H1 (cell line): Measurements from ENCODE around the gene VPS37C. TPM values are rescaled to one million over a fixed set of nuclear protein-coding genes. Genes with fewer than 3 reads are reported as not detected.

Experiments
- CTCF ChIA-PET: fragments of 300-600 bp; sonication (Branson Sonifier 250); formaldehyde crosslinking; loops from one replicate; lab custom pipeline; 2021; ENCODE audit not compliant: partially characterized antibody; lab: Charles Lee
- POLR2A ChIA-PET: fragments of 300-600 bp; sonication (Branson Sonifier 250); formaldehyde crosslinking; loops from one replicate; lab custom pipeline; 2021; ENCODE audit warnings: inconsistent platforms; ENCODE audit not compliant: partially characterized antibody; lab: Charles Lee
- DNase-seq, 2 experiments: peaks; one replicate each; pipeline versions ENCODE4 v3.0.0 to v3.0.0-alpha.2; 2010 to 2022; ENCODE audit warnings: low spot score in 2 of 2, low read depth in 1 of 2, mixed read lengths in 1 of 2
- FAIRE-seq: peaks from 2 replicates; lab custom pipeline; 2011; peaks lifted over from hg19 to GRCh38; lab: Jason Lieb, UNC
- H2AFZ ChIP-seq: 2 replicates; pipeline ENCODE4 v1.8.1; 2012; ENCODE audit warnings: low read length, inconsistent platforms
- H2AK5ac ChIP-seq: 2 replicates; pipeline ENCODE4 v1.6.1; 2013; ENCODE audit warnings: low read depth, low read length
- H2BK120ac ChIP-seq: replicated peaks from 2 replicates; pipeline ENCODE3; 2013; ENCODE audit warnings: low read depth, low read length, inconsistent platforms
- H2BK12ac ChIP-seq: 2 replicates; pipeline ENCODE4 v1.6.1; 2013; ENCODE audit warnings: low read depth, low read length
- H2BK15ac ChIP-seq: 2 replicates; pipeline ENCODE4 v1.6.1; 2013; ENCODE audit warnings: low read length
- H2BK20ac ChIP-seq: 2 replicates; pipeline ENCODE4 v1.6.1; 2013; ENCODE audit warnings: low read length
- H2BK5ac ChIP-seq: 2 replicates; pipeline ENCODE4 v1.6.1; 2013; ENCODE audit warnings: low read depth, low read length
- H3K14ac ChIP-seq: 2 replicates; pipeline ENCODE4 v1.6.1; 2013; ENCODE audit warnings: inconsistent platforms; ENCODE audit not compliant: insufficient read length
- H3K18ac ChIP-seq: 2 replicates; pipeline ENCODE4 v1.6.1; 2013; ENCODE audit warnings: low read length; ENCODE audit errors: extremely low read depth
- H3K23ac ChIP-seq: 2 replicates; pipeline ENCODE4 v1.6.1; 2013; ENCODE audit warnings: inconsistent platforms; ENCODE audit not compliant: insufficient read length
- H3K23me2 ChIP-seq: 2 replicates; pipeline ENCODE4 v1.6.1; 2013; ENCODE audit warnings: low read depth, low read length
- H3K27ac ChIP-seq: 2 replicates; pipeline ENCODE4 v1.6.1; 2011; ENCODE audit warnings: low read depth, low read length, inconsistent platforms
- H3K27me3 ChIP-seq, 4 experiments: replicated peaks in 1 of 4; 1 replicate in 1 of 4; 2 replicates in 3 of 4; pipeline versions ENCODE4 v1.6.1 to v1.8.1; 2011 to 2013; ENCODE audit warnings: low read length in 3 of 4, mild to moderate bottlenecking in 3 of 4, inconsistent platforms in 2 of 4, mixed read lengths in 2 of 4, moderate library complexity in 1 of 4; ENCODE audit not compliant: control insufficient read depth in 3 of 4, insufficient read depth in 3 of 4; ENCODE audit errors: extremely low read depth in 1 of 4
- H3K36me3 ChIP-seq, 4 experiments: 2 replicates each; pipeline versions ENCODE4 v1.6.1 to v1.8.1; 2011 to 2013; ENCODE audit warnings: mild to moderate bottlenecking in 4 of 4, low read length in 3 of 4, moderate library complexity in 2 of 4, control low read depth in 1 of 4, inconsistent platforms in 1 of 4; ENCODE audit not compliant: insufficient read depth in 4 of 4, control insufficient read depth in 2 of 4
- H3K4ac ChIP-seq: replicated peaks from 2 replicates; pipeline ENCODE3; 2013; ENCODE audit warnings: low read length, low read depth, mixed read lengths, inconsistent platforms; ENCODE audit not compliant: insufficient read length
- H3K4me1 ChIP-seq, 4 experiments: replicated peaks in 1 of 4; 1 replicate in 1 of 4; 2 replicates in 3 of 4; pipeline versions ENCODE4 v1.6.1 to v1.8.1; 2011 to 2013; ENCODE audit warnings: low read length in 3 of 4, inconsistent platforms in 2 of 4, mixed read lengths in 1 of 4; ENCODE audit not compliant: insufficient read depth in 4 of 4, control insufficient read depth in 3 of 4
- H3K4me2 ChIP-seq, 2 experiments: 2 replicates each; pipeline versions ENCODE4 v1.6.1 to v1.8.1; 2011 to 2013; ENCODE audit warnings: low read depth in 2 of 2, low read length in 2 of 2, control low read depth in 1 of 2, inconsistent platforms in 1 of 2, mild to moderate bottlenecking in 1 of 2; ENCODE audit not compliant: insufficient read depth in 1 of 2
- H3K4me3 ChIP-seq, 4 experiments: fragments of 200-600, 300-600 bp in 1 of 4; sonication (generic), shearing (Covaris generic), sonication (Bioruptor Twin) in 1 of 4; 2 replicates each; pipeline versions ENCODE4 v1.5.1 to v1.8.1; 2011 to 2016; ENCODE audit warnings: low read length in 4 of 4, low read depth in 3 of 4, control low read depth in 2 of 4, inconsistent platforms in 2 of 4, mild to moderate bottlenecking in 2 of 4, mixed read lengths in 1 of 4, moderate library complexity in 1 of 4; ENCODE audit not compliant: insufficient read depth in 2 of 4; ENCODE audit errors: extremely low read depth in 1 of 4
- H3K56ac ChIP-seq: replicated peaks from 2 replicates; pipeline ENCODE3; 2013; ENCODE audit warnings: low read depth, mild to moderate bottlenecking, mixed read lengths, low read length, inconsistent platforms; ENCODE audit not compliant: insufficient read length
- H3K79me1 ChIP-seq: 2 replicates; pipeline ENCODE4 v1.6.1; 2013; ENCODE audit warnings: low read depth, low read length, control low read depth
- H3K79me2 ChIP-seq, 2 experiments: 2 replicates each; pipeline versions ENCODE4 v1.6.1 to v1.8.1; 2012 to 2013; ENCODE audit warnings: low read length in 2 of 2, mild to moderate bottlenecking in 2 of 2, inconsistent platforms in 1 of 2; ENCODE audit not compliant: insufficient read depth in 2 of 2, control insufficient read depth in 1 of 2
- H3K9ac ChIP-seq, 4 experiments: replicated peaks in 1 of 4; 1 replicate in 1 of 4; 2 replicates in 3 of 4; pipeline versions ENCODE4 v1.6.1 to v1.8.1; 2011 to 2013; ENCODE audit warnings: low read depth in 3 of 4, low read length in 3 of 4, control low read depth in 2 of 4, mild to moderate bottlenecking in 2 of 4, moderate library complexity in 2 of 4, inconsistent platforms in 1 of 4; ENCODE audit errors: extremely low read depth in 1 of 4
- H3K9me3 ChIP-seq, 2 experiments: 2 replicates each; pipeline versions ENCODE4 v1.6.1 to v1.8.1; 2012 to 2013; ENCODE audit warnings: mild to moderate bottlenecking in 2 of 2, moderate library complexity in 2 of 2, control low read depth in 1 of 2, inconsistent platforms in 1 of 2, low read depth in 1 of 2, low read length in 1 of 2, mixed read lengths in 1 of 2; ENCODE audit not compliant: insufficient read depth in 2 of 2
- H4K20me1 ChIP-seq, 2 experiments: replicated peaks in 1 of 2; 2 replicates each; pipeline versions ENCODE3 to v1.8.1; 2011 to 2013; ENCODE audit warnings: inconsistent platforms in 2 of 2, low read length in 2 of 2, mild to moderate bottlenecking in 1 of 2; ENCODE audit not compliant: insufficient read depth in 2 of 2, control insufficient read depth in 1 of 2
- H4K5ac ChIP-seq: 2 replicates; pipeline ENCODE4 v1.6.1; 2013; ENCODE audit warnings: low read length, low read depth, mixed read lengths, inconsistent platforms; ENCODE audit not compliant: insufficient read length
- H4K8ac ChIP-seq: 2 replicates; pipeline ENCODE4 v1.8.0; 2013; ENCODE audit warnings: mild to moderate bottlenecking, moderate library complexity, low read length, inconsistent platforms; ENCODE audit not compliant: insufficient read depth; ENCODE audit errors: extremely low read depth
- H4K91ac ChIP-seq: replicated peaks from 2 replicates; pipeline ENCODE3; 2013; ENCODE audit warnings: low read length, mixed read lengths, inconsistent platforms; ENCODE audit not compliant: insufficient read length
- JUN ChIP-seq: IDR thresholded peaks from 2 replicates; pipeline ENCODE4 v1.6.1; 2011; ENCODE audit warnings: low read depth, mild to moderate bottlenecking, improper control_type of control experiment, low read length
- MAFK ChIP-seq: IDR thresholded peaks from 2 replicates; pipeline ENCODE4 v1.6.1; 2012; ENCODE audit warnings: low read depth, mild to moderate bottlenecking, improper control_type of control experiment, low read length
- NRF1 ChIP-seq: IDR thresholded peaks from 2 replicates; pipeline ENCODE4 v1.6.1; 2011; ENCODE audit warnings: mild to moderate bottlenecking, low read depth, low read length, improper control_type of control experiment
- WGBS, 2 experiments: shearing (Covaris generic) in 1 of 2; methylation state at CpG; one replicate each; pipeline versions ENCODE4 v1.1.6 to v1.1.7; 2013 to 2015; ENCODE audit warnings: low lambda C conversion rate in 2 of 2, mixed read lengths in 2 of 2, inconsistent platforms in 1 of 2, low coverage in 1 of 2, missing lambda C conversion rate in 1 of 2; ENCODE audit not compliant: insufficient replicate concordance in 2 of 2, insufficient coverage in 1 of 2, insufficient read length in 1 of 2; ENCODE audit errors: extremely low coverage in 1 of 2, missing lambda C conversion rate in 1 of 2; 5-methylcytosine and 5-hydroxymethylcytosine counted together
- polyA plus RNA-seq, 7 experiments: library from polyadenylated mRNA; depleted of rRNA in 3 of 7; stranded (reverse) in 5 of 7; unstranded in 2 of 7; fragments of >200 nt in 5 of 7; fragments of 200-250 nt in 2 of 7; gene quantifications; 1 replicate in 5 of 7; 2 replicates in 1 of 7; 4 replicates in 1 of 7; pipeline versions ENCODE4 v1.2.1 to v1.2.3, GENCODE V29; 2011 to 2013; ENCODE audit warnings: missing spikeins in 2 of 7, mixed read lengths in 2 of 7
- total RNA-seq: library from RNA; stranded (reverse); fragmentation: NEBNext Ultra II Directional; extraction: Animal tissue kit (Norgen Biotek cat#: 25700); gene quantifications from 2 replicates; pipeline ENCODE4 v1.2.1, GENCODE V29; 2021
- TF ChIP-seq, protein P1 (sequence below), 3 experiments: IDR thresholded peaks; 1 replicate in 2 of 3; 2 replicates in 1 of 3; pipeline versions ENCODE4 v1.5.1 to v1.6.1; 2011; ENCODE audit warnings: low read length in 3 of 3, mild to moderate bottlenecking in 3 of 3, inconsistent platforms in 2 of 3, low read depth in 1 of 3, moderate library complexity in 1 of 3; ENCODE audit not compliant: insufficient read depth in 1 of 3; ENCODE audit errors: control extremely low read depth in 1 of 3

Gene VPS37C
- total and polyA plus RNA-seq, 2 of the 8 experiments (the other 6 are each of a cell fraction or from before 2014, with no cell fraction given) = 12.9 to 21.0 TPM

DNA sequence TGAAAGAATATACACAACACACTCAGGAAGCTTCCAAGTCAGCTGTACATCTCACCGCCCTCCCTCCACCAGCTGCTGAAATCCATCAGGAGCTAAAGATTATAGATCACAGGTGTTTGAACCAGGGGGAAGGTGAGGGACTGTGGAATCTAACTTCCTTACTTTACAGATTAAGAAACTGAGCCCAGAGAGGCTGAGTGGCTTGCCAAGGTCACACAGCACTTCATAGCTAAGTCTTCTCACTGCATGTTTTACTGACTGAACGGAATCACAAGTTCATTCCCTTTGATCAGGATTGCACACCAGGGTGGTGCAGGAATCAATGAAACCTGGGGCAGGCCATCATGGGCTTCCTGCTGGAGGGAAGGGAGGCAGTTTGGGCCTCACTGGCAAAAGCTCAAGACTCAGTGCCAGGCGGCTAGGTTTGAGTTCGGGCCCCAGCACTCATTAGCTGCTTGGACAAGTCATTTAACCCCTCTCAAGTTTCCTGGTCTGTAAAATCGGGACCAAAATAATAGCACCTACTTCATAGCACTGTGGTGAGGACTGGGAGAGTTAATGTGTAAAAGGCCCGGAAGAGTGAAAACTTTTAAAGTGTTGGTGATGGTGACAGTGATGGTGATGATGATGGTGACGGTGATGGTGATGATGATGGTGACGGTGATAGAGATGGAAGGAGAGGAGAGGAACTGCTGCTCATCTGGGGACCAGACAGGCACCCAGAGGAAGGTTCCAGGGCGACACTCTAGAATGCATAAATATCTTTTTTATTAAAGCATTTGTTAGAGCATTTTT, 50.8 kb downstream of the VPS37C start:
- H2BK12ac ChIP-seq = no peak overlapping the region
- H3K18ac ChIP-seq = no peak overlapping the region
- ChIA-PET CTCF (interaction anchor here (0.6 to 1.2 kb wide), 7 partner anchors 20 to 1695 kb away, joined by 3 to 4 read pairs (median 3); partner anchors contain the start of gene CD6), POLR2A (no interaction called here)
- H3K36me3 ChIP-seq = no peaks in the 10 kb centered on the region
- H4K8ac ChIP-seq = no peak overlapping the region
- no peak overlapping the region for H3K4ac ChIP-seq
- no peaks in the 10 kb centered on the region for H3K23me2 ChIP-seq
- no peak overlapping the region for H3K23ac ChIP-seq
- no peak overlapping the region for H3K9ac ChIP-seq
- DNase-seq (no peak), FAIRE-seq (no peak)
- H3K9me3 ChIP-seq = no peaks in the 10 kb centered on the region
- H3K79me1 ChIP-seq = no peaks in the 10 kb centered on the region
- no peak overlapping the region for H2AFZ ChIP-seq
- H3K14ac ChIP-seq = no peak overlapping the region
- TF ChIP-seq, protein P1, sequence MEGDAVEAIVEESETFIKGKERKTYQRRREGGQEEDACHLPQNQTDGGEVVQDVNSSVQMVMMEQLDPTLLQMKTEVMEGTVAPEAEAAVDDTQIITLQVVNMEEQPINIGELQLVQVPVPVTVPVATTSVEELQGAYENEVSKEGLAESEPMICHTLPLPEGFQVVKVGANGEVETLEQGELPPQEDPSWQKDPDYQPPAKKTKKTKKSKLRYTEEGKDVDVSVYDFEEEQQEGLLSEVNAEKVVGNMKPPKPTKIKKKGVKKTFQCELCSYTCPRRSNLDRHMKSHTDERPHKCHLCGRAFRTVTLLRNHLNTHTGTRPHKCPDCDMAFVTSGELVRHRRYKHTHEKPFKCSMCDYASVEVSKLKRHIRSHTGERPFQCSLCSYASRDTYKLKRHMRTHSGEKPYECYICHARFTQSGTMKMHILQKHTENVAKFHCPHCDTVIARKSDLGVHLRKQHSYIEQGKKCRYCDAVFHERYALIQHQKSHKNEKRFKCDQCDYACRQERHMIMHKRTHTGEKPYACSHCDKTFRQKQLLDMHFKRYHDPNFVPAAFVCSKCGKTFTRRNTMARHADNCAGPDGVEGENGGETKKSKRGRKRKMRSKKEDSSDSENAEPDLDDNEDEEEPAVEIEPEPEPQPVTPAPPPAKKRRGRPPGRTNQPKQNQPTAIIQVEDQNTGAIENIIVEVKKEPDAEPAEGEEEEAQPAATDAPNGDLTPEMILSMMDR (IDR thresholded peaks at IDR 0.05; ENCODE audit: control extremely low read depth in 1 of 3, insufficient read depth in 1 of 3, low read depth in 1 of 3, low read length in 3 of 3) = no peak
- TF ChIP-seq MAFK = no peak
- no peak for TF ChIP-seq JUN
- TF ChIP-seq NRF1 = no peak
- H3K27ac ChIP-seq = no peak overlapping the region
- no peak overlapping the region for H2AK5ac ChIP-seq
- no peak overlapping the region for H2BK120ac ChIP-seq
- H3K4me3 ChIP-seq = no peak overlapping the region
- H4K91ac ChIP-seq = no peak overlapping the region
- no peaks in the 10 kb centered on the region; a peak in 1 of 7 replicates for H3K27me3 ChIP-seq
- H3K4me2 ChIP-seq = no peak overlapping the region
- 82% methylated on average over 9 of the region's 9 CpGs; no CpG with 5 or more reads in 1 of the 2 experiments for WGBS, 2 experiments
- H3K4me1 ChIP-seq = no peaks in the 10 kb centered on the region
- H2BK5ac ChIP-seq = no peak overlapping the region
- no peak overlapping the region for H2BK20ac ChIP-seq
- H4K5ac ChIP-seq = no peak overlapping the region
- H3K79me2 ChIP-seq = no peaks in the 10 kb centered on the region
- H2BK15ac ChIP-seq = no peak overlapping the region
- no peak overlapping the region for H3K56ac ChIP-seq
- no peaks in the 10 kb centered on the region for H4K20me1 ChIP-seq
